GM18499 (cell line): ENCODE results near the gene TMEM63C.

Source experiments
- ATAC-seq: cut with Tn5 transposase; IDR thresholded peaks from one replicate; pipeline ENCODE4 v1.9.1; 2021; ENCODE audit warnings: moderate number of reproducible peaks; ENCODE audit not compliant: insufficient read depth, unreplicated experiment

TMEM63C gene

GRCh38 chr14:77181603-77182437 lies at the start of gene TMEM63C:
Gene TMEM63C (plus strand): TSS chr14:77181798. CDS start chr14:77218814, 37,016 bp downstream.
- ATAC-seq = no peak

GRCh38 chr14:77131871-77132486 lies 49.6 kb upstream of the TMEM63C start:
- no peak for ATAC-seq

DNA sequence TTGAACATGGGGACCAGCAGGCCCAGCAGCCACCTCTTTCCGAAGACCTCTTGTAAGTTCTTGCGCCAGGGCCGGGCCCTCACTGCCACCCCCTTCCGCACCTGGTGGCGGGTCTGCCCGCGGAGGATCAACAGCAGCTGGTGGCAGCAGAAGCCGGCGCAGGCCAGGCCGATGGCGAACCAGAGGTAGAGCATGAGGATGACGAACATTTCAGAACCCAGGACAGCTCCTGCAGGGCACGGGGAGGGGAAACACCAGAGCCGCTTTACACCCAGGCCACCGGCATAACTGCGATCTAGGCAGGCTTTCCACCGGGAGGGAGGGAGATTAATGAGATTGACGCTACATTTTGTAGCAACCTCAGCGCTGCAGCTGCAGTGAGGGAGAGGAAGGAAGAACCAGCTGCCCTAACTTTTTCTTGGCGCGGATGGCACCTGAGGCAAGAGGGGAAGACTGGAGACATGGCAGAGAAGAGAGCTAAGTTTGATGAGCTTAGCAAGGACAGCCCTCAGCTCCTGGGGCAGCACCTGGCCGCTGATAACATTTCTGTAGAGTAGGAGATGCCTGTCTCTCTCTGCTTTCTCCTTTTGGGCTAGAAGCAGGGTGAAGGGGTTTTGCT lies 47.8 kb upstream of the TMEM63C start:
- ATAC-seq = no peak

- ATAC-seq = no peak
Observed at GRCh38 chr14:77139022-77139421, 42.6 kb upstream of the TMEM63C start.

DNA sequence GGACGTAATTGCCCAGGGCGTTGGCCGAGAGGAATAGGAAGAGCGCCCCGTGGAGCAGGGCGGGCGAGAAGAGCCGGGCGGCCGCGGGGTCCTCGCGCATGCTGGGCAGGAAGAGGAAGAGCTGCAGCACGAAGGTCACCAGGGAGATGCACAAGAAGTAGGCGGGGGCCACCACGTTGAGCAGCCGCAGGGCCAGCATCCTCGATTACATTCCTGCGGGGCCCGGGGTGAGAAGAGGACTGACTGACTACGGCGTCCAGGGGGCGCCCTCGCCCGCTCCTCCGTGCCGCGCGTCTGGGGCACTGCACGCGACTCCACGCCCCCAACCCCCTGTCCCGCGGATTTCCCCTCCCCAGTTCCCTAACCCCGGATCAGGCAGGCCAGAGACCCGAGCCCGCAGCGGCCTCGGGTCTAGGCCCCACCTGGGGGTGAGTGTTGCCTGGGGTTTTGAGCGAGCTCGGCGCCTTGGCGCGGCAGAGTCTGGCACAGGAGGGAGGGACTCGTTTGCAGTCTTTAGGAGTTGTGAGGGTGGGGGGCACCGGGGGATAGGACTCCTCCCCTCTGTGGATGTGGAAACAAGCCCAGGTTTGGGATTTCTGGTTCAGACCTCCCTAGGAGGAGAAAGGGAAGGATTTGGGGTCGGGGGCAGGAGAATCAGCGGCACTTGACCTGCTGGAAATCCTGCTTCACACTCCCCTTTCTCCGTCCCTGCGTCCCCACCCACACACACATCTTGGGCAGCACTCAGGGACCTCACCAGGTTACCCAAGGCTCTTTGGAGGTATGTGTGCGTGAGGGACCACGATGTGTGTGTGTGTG lies 41.8 kb upstream of the TMEM63C start:
- no peak for ATAC-seq

DNA sequence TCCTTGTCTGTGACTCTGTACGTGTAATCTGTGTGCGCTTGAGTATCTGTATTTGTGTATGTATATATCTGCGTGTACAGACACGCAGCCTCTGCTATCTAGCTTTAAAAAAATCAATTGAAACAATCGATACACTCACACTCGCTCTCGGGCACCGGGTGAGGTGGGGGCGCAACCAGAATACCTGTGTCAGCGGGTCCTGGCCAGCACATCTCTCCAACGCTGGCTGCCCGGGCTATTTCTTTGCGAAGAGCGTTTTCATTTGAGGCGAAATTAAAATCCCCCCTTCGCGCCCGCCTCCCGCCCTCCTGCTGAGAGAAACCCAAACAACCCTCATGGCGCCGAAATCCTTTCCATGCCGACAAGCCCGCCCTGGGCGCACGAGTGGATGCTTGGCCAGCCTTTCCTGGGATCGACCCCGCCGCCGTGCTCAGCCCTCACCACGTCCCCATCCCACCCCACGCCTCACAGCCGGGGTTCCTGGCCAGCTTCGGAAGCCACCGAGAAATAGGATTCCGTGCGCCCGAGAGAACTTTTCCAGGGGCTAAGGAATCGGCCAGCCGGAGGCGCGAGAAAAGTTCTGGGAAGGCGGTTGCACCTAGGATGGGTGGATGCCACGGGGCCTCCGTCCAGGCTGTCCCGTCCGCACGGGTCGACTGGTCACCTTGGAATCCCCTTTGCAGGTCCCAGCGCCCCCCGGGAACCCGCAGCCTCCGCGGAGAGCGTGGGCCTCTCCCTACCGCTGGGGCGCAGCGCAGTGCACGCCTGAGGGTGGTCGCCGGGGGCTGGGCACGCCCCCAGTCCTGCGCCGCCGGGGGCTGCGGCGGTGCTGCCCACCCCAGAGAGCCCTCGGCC lies 41.0 kb upstream of the TMEM63C start:
- ATAC-seq = no peak

GRCh38 chr14:77141214-77142004 lies 40.2 kb upstream of the TMEM63C start, which contains the start of gene ZDHHC22:
Gene ZDHHC22 (minus strand): TSS chr14:77141791. CDS start chr14:77139738, 2,053 bp downstream.
- no peak for ATAC-seq

GRCh38 chr14:77142005-77142800 lies 39.4 kb upstream of the TMEM63C start:
- ATAC-seq = no peak

- no peak for ATAC-seq
Observed at GRCh38 chr14:77143071-77143470, 38.5 kb upstream of the TMEM63C start.

GRCh38 chr14:77144412-77145115 lies 37.0 kb upstream of the TMEM63C start:
- no peak for ATAC-seq

DNA sequence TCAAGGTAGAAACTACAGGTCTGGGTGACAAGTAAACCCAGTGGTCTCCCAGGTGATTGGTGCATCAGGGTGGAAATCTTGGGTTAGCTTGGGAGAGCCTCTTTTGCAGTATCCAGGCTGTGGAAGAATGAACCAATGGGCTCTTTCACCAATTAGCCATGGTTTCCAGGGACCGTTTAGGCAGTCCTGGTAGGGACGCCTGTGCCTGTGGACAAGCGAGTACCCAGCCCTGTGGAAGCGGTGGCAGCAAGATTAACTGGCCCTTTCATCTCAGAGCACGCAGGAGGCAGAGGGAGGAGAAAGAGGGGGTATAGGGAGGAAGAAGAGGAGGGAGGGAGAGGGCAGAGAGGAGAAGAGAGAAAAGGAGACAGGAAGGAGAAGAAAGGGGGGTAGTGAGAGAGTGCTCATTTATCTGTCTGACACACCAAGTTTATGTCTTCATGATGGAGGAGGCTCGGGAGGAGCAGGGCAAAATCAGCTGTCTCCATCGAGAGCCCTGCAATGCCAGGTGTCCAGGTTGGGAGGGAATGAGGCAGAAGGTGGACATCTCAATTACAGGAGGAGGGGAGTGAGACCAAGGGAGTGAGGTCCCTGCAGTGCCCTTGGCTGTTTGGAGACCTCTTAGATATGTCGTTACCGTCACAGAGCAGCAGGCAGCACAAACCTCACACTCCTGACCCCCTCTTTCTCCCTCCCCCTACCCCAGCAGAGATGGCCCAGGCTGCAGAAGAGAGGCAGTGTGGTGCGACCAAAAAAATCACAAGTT lies 35.4 kb upstream of the TMEM63C start:
- no peak for ATAC-seq

- ATAC-seq = no peak
Observed at GRCh38 chr14:77148510-77149231, 32.9 kb upstream of the TMEM63C start.

GRCh38 chr14:77151245-77151644 lies 30.4 kb upstream of the TMEM63C start:
- no peak for ATAC-seq

DNA sequence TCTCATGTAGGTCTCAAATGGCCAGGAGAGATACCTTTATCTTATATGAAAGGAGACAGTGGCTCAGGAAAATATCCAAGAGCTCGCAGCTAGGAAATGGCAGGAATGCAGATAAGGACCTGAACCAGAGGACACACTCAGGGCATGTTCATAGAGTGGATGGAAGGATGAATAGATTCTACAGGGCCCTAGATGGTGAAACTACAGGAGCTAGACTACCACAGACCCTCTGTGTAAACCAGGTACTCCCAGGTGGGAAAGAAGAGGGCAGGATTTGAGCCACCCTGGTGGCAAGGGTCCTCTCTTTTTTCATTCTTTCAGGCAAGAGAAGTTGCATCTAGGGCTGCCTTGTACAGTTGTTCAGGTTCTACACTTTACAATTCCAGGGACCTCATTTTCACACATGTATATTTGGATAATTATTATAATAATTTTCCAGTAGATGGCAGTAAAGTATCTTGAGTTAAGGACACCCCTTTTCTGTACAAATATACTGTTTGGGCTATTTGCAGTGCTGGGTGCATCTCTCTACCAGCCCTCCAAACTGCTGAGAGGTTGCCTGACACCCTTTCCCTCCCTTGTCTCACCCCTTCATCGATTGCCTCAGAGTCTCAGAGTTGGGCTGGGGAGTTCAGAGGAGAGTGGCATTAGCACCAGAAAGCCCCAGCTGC lies 29.5 kb upstream of the TMEM63C start:
- ATAC-seq = no peak

DNA sequence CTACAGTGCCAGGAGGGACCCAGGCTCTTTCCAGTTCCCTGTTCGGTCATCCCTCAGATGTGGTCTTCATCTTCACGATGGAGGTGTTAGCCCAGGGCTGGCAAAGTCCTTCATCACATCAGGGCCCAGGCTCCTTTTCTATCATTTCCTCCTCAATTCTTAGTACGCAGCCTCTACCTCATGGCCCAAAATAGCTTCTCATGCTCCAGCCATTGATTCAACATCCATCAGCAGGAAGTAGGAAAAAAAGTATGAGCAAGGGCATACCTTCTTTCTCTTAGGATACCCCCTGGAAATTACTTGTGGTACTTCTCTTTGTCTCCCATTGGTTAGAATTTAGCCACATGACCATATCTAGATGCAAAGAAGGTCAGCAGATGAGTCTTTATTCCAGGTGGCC lies 27.8 kb upstream of the TMEM63C start:
- no peak for ATAC-seq
